SKM-1 (cell line): ENCODE data around the gene ACOD1.

ENCODE experiments used
- DNase-seq: peaks from one replicate; lab custom pipeline; 2025; ENCODE audit not compliant: unreplicated experiment; lab: John Stamatoyannopoulos, UW

The ACOD1 gene

DNA sequence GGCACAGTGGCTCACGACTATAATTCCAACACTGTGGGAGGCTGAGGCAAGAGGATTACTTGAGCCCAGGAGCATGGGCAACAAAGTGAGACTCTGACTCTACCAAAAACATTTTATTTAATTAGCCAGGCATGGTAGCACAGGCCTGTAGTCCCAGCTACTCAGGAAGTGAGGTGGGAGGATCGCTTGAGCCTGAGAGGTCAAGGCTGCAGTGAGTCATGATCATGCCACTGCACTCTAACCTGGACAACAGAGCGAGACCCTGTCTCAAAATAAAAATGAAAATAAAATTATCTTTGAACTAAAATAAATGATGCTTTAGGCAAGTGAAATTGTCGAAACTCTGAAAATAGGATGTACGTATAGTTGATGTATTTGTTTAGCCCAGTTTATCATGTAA, 35.4 kb downstream of the ACOD1 start:
- DNase-seq = no peak

GRCh38 chr13:76991432-76991795, 43.1 kb downstream of the ACOD1 start:
- no peak for DNase-seq

- DNase-seq = peak; percentile 86
These were observed 43.7 kb downstream of the ACOD1 start, which contains the start of gene CLN5 for GRCh38 chr13:76991796-76992547. TSS of gene CLN5 (plus strand) at chr13:76992081. CDS start at chr13:76992099, 18 bp downstream.

DNA sequence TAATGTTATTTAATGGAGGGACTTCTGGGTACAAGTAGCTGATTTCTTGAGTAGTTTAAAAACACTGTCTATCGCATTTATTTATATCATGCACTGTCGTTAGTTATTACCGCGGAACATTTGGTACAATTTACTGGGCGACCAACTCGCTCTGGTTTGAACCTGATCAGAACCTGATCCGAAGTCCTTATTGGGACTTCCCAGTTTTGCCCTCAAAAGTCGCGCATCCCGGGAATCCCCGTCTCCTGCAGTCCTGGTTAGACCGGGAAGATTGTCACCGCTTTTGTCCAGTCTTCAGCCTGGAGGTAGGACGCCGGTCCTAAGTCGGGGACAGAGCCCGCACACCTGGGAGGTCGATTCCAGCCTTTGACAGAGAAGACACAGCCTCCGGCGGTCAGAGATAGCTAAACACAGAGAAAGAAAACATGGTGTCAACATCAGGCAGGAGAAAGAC, 44.3 kb downstream of the ACOD1 start:
- no peak for DNase-seq

DNA sequence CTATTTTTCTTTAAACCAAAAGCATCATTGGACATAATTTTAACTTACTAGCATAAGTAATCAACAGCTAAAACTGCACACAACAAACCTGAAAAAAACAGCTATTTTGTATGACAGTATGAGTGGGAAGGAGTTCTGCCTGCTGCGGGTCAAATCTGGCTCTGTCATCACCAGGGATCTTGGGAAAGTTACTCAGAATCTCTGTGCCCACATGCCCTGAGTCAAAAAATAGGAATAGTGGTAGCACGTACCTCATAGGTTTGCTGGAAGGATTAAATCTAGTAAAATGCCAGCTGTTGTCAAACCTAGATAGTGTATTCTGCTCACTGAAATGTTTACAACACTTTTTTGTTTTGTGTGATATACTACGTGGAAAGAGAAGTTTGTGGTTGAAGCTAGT, 44.7 kb downstream of the ACOD1 start:
- DNase-seq = no peak

DNA sequence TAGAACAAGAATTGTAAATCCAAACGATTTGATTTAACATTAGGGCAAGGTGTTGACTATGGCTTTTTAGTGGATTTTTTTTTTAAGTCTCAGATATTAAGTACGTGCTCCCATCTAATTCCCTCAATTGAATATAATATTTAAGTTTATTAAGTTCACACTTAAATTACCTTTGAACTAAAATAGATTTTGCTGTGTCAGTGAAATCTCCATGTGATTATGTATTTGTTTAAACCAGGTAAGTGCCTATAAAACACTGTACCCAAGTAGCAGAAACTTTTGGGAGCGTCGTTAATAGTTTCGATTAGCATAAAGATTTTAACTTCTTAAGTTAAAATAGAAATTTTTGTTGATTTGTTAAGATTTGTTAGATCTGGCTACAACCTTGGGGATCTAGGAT, 45.2 kb downstream of the ACOD1 start:
- no peak for DNase-seq

DNA sequence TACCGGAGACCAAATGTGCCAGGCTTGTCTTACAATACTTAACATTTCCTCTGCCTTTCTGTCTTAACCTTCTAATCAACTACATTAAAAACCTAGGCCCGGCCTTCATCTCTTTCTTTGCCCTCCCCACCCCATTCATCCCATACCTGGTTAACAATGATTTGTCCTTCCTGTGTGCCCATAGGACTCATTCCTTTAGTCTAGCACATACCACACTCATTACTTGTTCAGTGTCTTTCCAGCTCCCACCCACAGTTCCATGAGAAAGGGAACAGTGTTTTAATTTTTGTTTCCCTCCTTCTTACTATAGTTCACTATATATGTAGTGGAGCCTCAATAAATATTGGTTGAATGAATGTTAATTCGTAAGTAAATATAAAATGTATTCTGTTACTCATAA, 46.0 kb downstream of the ACOD1 start:
- no peak for DNase-seq

- DNase-seq = no peak
These were observed 52.2 kb downstream of the ACOD1 start for GRCh38 chr13:77000475-77000874.

GRCh38 chr13:77001540-77001939, 53.2 kb downstream of the ACOD1 start:
- no peak for DNase-seq

GRCh38 chr13:77001963-77002587, 53.8 kb downstream of the ACOD1 start:
- DNase-seq = no peak

- DNase-seq = no peak
These were observed 54.4 kb downstream of the ACOD1 start for GRCh38 chr13:77002590-77003190.
